ENCODE data around the gene COL23A1.

DNA sequence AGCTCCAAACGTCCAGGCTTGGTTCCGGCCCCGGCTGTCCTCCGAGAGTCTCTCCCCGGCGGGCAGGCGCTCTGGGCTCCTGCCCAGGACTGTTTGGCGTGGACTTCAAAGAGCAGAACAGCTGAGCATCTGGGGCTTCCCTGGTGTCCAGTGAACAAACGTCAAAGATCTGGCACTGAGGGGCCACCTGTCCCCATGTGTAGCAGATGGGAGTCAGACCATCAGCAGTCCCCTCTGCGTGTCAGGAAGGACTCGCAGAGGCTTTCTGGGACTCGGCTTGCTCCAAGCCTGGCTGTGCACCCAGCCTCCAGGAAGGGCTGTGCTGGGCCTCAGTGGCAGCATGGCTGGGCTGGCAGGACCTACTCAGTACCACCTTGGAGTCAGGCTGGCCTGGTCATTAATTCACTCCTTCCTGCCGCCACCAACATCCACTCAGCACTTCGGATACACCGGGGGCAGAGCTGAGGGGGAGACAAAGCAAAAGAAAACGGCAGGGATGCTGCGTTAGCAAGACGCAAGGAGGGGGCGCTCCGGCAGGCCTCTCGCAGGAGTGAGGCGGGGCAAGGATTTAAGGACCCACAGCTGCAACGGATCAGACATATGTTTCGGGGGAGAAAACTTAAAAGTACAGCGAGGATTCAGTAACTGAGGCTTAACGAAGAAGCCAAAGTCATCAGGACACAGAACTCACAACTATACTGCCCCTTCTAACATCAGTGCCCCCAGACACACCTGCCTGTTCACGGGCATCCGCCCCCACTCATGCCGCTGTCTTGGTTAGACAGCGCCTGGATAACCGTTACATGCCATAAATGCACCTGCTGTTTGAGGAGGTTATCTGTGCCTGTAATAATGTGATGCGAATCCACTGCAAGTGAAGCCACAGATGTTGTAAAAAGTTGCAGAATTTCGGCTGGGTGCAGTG is 193.1 kb downstream of the COL23A1 start:
- TF ChIP-seq, protein P1, sequence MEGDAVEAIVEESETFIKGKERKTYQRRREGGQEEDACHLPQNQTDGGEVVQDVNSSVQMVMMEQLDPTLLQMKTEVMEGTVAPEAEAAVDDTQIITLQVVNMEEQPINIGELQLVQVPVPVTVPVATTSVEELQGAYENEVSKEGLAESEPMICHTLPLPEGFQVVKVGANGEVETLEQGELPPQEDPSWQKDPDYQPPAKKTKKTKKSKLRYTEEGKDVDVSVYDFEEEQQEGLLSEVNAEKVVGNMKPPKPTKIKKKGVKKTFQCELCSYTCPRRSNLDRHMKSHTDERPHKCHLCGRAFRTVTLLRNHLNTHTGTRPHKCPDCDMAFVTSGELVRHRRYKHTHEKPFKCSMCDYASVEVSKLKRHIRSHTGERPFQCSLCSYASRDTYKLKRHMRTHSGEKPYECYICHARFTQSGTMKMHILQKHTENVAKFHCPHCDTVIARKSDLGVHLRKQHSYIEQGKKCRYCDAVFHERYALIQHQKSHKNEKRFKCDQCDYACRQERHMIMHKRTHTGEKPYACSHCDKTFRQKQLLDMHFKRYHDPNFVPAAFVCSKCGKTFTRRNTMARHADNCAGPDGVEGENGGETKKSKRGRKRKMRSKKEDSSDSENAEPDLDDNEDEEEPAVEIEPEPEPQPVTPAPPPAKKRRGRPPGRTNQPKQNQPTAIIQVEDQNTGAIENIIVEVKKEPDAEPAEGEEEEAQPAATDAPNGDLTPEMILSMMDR (IDR thresholded peaks at IDR 0.05) = no peak
- TF ChIP-seq POLR2A (IDR thresholded peaks at IDR 0.05) = no peak

All from lower leg skin (tissue), 3 donors.